HG03196 (cell line): ENCODE measurements around the gene UBE2E2.

ENCODE experiments used
- ATAC-seq: cut with Tn5 transposase; IDR thresholded peaks from one replicate; pipeline ENCODE4 v1.9.1; 2021; ENCODE audit not compliant: unreplicated experiment

Gene UBE2E2

DNA sequence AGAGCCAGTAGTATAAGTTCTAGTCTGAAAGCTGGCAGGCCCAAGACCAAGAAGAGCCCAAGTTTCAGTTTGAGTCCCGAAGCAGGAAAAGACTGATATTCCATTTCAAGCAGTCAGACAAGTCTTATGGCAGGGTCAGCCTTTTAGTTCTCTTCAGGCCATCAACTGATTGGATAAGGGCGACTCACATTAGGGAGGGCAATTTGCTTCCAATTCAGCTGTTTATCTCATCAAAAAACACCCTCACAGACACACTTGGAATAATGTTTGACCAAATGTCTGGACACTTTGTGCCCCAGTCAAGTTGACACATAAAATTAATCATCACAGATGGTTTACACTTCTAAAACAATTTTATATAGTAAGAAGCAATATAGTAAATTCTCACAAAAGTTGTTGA lies 69.7 kb downstream of the UBE2E2 start:
- no peak for ATAC-seq

GRCh38 chr3:23275061-23275460 lies 71.9 kb downstream of the UBE2E2 start:
- no peak for ATAC-seq

DNA sequence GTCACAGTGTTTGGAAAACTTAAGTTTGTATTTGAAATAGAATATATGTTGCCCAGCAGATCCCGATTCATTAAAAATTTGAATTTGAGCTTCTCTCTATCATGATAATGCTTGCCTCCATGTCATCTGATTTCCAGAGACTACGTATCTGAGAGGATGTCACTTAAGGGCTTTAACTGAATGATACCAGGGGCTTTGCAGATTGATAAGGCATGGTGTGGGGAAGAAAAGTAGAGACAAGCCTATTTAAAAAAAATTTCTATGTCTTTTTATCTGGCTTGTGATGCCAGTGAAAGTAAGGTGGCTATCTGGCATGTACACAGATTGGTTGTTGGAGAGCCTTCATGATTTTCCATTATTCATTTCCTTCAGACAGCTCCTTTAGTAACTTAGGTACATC lies 72.7 kb downstream of the UBE2E2 start:
- ATAC-seq, result no peak

DNA sequence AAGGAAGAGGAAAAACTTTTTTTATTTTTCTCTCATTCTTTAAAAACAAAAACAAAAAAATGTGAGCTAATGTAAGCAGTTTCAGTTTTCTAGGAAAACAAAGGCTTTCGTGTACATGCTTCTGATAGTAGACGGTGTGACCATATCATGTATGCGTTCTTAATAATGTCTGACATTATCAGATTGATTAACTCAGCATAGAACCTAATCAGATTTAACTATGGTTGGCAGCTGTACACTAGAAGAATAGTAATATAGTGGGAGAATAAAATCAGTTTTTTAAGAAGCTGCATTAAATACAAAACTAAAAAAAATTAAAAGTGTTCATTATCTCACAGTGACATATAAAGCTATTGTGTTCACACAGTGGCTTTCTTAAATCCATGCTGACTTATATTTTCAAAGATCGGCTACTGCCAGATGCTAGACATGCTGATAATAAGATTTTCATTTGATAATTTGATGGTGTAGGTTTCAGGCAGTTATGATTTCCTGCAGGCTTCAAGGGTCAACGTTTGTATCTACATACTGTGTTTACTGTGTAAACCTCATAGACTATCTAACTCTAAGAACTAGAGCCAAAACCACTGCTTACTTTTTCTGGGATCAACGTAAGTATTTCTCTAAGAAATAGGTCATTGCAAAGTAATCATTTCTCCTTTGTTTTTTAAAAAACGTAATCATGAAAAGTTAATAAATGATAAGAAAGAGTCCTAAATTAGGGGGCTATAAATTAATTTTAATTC lies 74.0 kb downstream of the UBE2E2 start:
- no peak for ATAC-seq

DNA sequence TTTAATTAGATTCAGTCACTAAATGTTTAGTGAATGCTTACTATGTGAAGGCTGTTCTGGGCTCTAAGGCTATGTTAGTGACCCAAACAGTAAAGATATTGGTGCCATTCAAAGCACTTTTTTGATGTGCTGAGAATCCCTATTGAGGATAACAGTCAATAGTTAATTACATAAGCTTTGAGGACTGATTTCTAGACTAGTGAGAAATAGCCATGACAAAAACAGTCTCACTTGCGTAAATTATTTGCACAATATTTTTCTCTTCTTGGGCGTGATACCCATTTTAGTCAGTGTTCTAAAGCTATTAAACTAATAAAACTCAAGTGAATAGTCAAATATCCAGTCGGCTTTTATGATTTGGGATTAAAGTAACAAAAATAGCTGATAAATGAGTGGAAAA lies 74.6 kb downstream of the UBE2E2 start:
- no peak for ATAC-seq

GRCh38 chr3:23283625-23284024 lies 80.5 kb downstream of the UBE2E2 start:
- no peak for ATAC-seq

- ATAC-seq, result no peak
Measured at GRCh38 chr3:23288286-23288685, 85.2 kb downstream of the UBE2E2 start.

- no peak for ATAC-seq
Measured at GRCh38 chr3:23288715-23289114, 85.6 kb downstream of the UBE2E2 start.

- ATAC-seq, result no peak
Measured at GRCh38 chr3:23292432-23292831, 89.3 kb downstream of the UBE2E2 start.

GRCh38 chr3:23294770-23295387 lies 91.8 kb downstream of the UBE2E2 start:
- no peak for ATAC-seq

- no peak for ATAC-seq
Measured at GRCh38 chr3:23301819-23302218, 98.7 kb downstream of the UBE2E2 start.

DNA sequence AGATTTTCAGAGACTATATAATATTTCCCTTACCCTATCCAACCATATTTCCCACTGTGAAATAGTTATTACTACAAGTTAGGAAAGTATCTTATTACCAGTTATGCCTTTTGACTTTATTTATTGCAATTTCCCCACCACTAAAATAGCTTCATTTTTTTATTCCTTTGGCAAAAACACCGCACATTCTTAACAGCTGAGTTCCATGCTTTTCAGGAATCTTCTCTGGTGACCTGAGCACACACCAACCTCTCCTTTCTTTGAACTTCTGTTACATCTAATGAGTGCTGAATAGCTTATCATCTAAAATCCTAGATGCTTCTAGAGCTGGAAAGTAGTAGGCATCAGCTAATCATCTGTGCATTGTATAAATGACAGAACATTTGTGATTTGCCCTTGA lies 99.1 kb downstream of the UBE2E2 start:
- ATAC-seq, result no peak

DNA sequence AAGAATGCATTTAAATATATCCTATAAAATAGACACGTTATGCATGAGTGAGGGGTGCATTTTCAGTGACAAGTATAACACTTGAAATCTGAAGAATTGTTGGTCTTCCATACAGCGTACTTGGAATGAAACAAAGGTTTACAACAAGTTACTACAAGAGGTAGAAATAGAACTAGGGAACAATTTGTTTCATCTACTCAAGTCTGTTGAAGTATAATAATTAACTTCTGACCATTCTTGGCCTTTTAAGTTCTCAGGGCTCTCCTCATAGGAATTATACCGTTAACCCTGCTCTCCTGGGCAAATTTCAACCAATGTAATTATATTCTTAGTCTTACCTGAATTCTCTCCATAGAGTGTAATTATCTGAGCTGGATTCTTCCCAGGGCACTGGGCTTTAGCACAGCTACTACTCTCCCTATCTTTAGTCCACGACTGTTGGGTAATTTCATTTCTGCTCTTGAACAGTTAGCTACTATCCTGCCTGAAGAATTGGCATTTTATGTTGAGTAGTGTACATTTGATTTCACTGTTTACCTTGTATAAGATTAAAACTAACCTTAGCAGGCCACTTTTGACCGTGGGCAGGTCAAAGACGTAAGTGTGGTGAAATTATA lies 100.6 kb downstream of the UBE2E2 start:
- ATAC-seq, result no peak

- ATAC-seq, result no peak
Measured at GRCh38 chr3:23304424-23304823, 101.3 kb downstream of the UBE2E2 start.

DNA sequence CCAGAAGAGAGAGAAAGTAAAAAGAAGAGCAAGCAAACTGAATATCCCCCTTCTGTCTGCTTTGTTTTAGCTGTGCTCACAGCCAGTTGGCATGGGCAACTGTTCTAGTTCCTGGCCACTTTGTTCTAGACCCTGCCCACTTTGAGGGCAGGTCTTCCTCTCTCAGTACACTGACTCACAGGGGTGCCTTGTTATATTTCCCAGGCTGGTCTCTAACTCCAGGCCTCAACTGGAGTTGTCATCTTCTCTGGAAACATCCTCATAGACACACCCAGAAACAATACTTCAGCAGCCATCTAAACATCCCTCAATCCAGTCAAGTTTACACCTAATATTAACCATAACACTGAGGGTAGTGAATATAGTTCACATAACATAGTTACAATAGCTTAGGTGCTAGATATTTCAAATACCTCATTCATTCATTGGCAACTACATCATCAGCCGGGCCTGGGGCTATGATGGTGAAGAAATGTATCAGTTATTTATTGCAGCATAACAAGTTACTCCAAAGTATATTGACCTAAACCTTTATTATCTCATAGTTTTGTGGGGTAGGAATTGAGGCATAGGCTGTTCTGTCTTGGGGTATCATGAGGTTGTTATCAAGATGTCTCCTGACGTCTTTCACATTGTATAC lies 106.0 kb downstream of the UBE2E2 start:
- no peak for ATAC-seq

- no peak for ATAC-seq
Measured at GRCh38 chr3:23312866-23313265, 109.7 kb downstream of the UBE2E2 start.

DNA sequence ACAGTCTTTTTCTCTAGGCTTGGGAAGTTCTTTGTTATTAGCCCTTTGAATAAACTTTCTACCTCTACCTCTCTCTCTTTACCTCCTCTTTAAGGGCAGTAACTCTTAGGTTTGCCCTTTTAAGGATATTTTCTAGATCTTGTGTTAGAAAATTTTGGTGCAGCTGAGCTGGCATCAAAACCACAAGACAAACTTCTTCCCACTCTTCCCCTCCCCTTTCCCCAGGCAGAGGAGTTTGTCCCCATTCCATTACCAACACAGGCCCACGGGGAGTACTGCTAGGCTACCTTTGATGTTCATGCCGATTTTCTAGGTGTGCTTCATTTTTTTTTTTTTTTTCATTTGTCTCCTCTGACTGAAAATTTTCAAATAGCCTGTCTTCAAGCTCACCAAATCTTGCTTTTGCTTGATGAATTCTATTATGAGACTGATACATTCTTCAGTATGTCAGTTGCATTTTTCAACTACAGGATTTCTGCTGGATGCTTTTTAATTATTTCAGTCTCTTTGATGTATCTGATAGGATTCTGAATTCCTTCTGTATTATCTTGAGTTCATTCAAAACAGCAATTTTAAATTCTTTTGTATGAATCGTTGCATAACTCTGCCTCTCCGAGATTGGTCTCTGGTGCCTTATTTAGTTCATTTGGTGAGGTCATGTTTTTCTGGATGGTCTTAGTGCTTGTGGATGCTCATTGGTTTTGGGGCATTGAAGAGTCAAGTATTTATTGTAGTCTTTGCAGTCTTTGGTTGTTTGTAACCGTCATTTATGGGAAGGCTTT lies 112.0 kb downstream of the UBE2E2 start:
- ATAC-seq, result no peak

DNA sequence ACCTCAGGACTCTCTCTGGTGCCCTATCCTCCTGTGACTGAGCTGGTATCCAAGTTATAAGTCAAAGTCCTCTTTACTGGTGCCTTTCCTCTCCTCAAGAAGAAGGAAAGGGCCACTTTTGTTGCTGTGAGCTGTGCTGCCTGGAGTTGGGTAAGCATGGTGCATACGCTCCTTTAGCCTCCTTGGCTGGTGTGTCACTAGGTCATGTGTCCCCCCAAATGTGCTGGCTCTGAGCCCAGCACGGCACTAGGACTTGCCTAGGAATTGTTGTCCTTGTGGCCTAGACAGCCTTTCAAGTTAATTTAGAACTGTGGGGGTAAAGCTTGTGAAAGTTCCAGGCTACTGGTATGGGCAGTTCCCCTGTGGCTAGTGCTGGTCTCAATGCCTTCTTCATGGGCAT lies 113.8 kb downstream of the UBE2E2 start:
- ATAC-seq, result no peak

DNA sequence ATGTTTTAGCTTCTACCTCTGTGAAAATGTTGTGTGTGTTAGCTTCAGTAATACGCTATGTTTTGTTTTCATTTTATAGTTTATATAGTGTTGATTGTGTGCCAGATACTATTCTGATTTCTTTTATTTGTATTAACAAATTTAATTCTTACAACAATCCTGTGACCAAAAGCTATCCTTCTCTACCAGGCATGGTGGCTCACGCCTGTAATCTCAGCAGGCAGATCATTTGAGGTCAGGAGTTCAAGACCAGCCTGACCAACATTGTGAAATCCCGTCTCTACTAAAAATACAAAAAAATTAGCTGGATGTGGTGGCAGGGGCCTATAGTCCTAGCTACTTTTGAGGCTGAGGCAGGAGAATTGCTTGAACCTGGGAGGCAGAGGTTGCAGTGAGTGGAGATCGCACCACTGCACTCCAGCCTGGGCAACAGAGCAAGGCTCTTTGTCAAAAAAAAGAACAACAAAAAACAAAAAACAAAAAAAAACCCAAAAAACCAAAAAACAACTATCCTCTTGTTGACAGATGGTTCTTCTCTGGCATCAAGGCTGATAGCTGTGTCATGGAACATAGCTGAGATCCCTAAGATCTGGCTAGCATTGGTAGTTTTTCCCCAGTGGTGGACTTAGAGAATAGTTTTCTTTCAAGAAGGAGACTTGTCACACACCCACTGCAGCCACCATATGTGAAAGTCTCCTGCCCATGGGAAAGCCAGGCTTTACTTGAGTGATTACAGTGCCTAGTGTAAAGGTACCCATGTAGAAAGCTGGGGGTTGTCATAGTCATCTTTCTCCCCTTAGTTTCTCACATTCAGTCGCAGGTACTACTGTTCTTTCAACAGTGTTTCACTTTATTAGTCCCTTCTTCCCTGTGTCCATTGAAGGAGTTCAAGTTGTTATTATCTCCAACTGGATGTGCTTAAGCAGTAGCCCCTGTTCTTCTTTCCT lies 116.5 kb downstream of the UBE2E2 start:
- no peak for ATAC-seq
